ENCODE results near the gene AGBL4.

DNA sequence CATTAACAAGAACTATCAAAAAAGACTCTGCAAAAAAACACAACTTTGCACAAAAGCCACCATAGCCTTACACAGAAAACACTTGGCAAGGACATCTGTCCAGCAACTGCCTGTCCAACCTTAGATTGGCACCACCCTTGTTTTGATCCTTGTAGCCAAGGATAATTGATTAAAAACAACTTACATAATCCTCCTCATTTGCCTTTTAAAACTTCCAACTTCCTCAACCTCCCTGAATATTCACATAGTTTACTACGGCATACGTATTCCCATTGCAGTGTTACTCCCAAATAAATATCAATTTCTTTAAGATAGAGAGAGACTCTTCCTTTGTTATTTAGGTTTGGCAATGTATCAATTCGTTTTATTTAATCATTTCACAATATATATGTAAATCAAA, 72.4 kb downstream of the AGBL4 start:
- TF ChIP-seq MYC (CRISPR knock-in tag; IDR thresholded peaks at IDR 0.05; ENCODE audit: borderline replicate concordance) = no peak
- TF ChIP-seq GZF1 (CRISPR knock-in tag; IDR thresholded peaks at IDR 0.05) = no peak
- TF ChIP-seq TBP (CRISPR knock-in tag; IDR thresholded peaks at IDR 0.05) = no peak
- TF ChIP-seq SMC3 (IDR thresholded peaks at IDR 0.05; ENCODE audit: low read length) = no peak
- TF ChIP-seq CREB1 (IDR thresholded peaks at IDR 0.05) = no peak
- no peak for TF ChIP-seq CREB1 (CRISPR knock-in tag; IDR thresholded peaks at IDR 0.05)
- no peak for TF ChIP-seq ZFP36 (IDR thresholded peaks at IDR 0.05; ENCODE audit: borderline replicate concordance, low read depth, low read length, partially characterized antibody)
- no peak for TF ChIP-seq ZNF510 (CRISPR knock-in tag; IDR thresholded peaks at IDR 0.05; ENCODE audit: low read depth)
- TF ChIP-seq ZSCAN29 (CRISPR knock-in tag; conservative IDR thresholded peaks at IDR 0.05) = no peak
- TF ChIP-seq ZNF10 (CRISPR knock-in tag; IDR thresholded peaks at IDR 0.05; ENCODE audit: borderline replicate concordance, low read depth) = no peak
- TF ChIP-seq ATF1 (CRISPR knock-in tag; IDR thresholded peaks at IDR 0.05) = no peak
- TF ChIP-seq POLR2A (IDR thresholded peaks at IDR 0.05; ENCODE audit: insufficient read depth in 1 of 2, low read depth in 2 of 2, low read length in 2 of 2) = no peak
